DMS 273 treated with DMSO at 0.1 percent for 48 hours (cell line): ENCODE data around the gene NDUFA7.
"Not testable (repeated sequence)": the region's sequence is repeated elsewhere in the genome, so short reads cannot be mapped to it uniquely, and the experiment has no call there.

ENCODE experiments used
- DNase-seq: peaks from one replicate; lab custom pipeline; 2025; lab: John Stamatoyannopoulos, UW

Gene NDUFA7

DNA sequence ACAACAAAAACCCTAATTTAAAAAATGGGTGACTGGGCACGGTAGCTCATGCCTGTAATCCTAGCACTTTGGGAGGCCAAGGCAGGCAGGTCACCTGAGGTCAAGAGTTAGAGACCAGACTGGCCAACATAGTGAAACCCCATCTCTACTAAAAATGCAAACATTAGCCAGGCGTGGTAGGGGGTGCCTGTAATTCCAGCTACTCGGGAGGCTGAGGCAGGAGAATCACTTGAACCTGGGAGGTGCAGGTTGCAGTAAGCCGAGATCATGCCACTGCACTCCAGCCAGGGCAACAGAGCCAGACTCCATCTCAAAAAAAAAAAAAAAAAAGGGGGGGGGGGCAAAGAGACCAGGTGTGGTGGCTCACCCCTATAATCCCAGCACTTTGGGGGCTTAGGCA lies 56.9 kb downstream of the NDUFA7 start:
- DNase-seq = not testable (repeated sequence)

DNA sequence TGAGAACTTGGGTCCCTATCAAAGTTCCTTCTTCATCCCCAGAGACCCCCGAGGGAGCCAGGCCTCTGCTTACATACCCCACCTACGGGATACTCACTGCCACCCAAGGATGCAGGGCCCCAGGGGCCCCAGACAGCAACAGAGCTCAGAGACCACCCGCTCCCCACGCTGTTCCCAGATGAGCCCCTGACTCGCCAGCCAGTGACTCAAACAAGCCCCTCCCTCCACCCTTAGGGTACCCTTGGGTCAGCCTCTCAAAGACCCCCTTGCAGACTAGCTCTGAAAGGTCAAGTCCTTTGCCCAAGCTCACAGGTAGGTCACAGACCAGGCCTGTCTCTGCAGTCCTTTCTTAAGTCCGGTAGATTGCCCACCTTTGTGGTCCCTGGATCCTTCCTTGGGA lies 58.7 kb downstream of the NDUFA7 start:
- no peak for DNase-seq

DNA sequence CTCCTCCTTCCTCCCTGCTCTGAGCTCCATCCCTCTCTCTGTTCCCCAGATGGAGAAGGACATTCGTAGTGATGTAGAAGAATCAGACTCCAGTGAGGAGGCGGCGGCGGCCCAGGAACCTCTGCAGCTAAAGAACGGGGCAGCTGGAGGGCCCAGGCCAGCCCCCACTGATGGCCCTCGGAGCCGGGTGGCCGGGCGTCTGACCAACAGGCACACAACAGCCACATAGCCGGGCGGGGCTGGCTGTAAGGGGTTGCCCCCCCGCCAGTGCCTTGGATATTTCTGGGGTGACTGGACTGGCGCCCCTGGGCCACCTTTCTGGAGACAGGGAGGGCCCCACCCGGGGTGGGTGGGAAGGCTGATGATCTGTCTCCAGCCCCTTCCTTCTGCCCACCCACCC lies 59.3 kb downstream of the NDUFA7 start:
- DNase-seq = no peak

DNA sequence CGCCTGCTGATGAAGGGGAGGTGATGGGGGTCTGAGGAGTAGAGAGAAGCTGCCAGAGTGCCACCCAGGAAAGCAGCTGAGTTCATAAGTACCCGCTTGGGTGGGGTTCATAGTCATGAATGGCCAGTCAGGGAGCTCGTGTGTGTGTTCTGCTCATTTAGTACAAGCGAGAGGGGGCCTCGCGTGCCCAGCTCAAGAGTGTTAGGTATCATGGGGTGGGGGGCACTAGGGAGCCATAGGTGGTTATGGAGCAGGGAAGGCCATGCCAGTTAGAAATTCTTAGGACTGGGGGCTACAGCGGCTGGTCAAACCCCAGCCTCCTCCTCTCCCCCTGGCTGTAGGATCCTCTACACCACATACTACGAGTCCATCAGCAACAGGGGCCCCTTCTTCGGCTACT lies 59.8 kb downstream of the NDUFA7 start:
- DNase-seq = no peak
